ENCODE data around the gene INSC.

Gene INSC

DNA sequence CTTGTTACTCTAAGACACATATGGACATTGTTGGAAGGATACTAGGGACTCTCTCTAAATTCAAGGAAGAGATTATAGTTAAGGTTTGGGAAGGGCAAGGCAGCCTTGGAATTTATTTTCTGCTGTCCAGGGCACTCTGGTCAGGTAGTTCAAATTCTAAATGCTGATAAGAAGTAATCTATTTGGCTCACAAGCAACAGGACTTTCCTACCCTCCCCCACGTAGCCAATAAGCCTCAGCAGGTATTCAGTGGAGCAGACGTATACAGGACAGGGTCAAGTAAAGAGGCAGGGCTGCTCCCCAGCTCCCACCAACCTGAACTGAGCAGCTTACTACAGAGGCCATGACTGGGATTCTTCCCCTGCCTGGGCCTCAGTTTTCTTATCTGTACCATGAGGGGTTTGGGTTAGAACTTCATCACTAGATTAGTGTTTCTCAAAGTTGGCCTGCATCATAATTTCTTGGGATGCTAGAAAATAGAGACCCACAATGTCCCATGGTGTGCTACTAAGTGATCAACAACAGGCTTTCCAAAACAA lies 6.1 kb upstream of the INSC start:
- no peak for DNase-seq (ENCODE audit: low spot score)

DNA sequence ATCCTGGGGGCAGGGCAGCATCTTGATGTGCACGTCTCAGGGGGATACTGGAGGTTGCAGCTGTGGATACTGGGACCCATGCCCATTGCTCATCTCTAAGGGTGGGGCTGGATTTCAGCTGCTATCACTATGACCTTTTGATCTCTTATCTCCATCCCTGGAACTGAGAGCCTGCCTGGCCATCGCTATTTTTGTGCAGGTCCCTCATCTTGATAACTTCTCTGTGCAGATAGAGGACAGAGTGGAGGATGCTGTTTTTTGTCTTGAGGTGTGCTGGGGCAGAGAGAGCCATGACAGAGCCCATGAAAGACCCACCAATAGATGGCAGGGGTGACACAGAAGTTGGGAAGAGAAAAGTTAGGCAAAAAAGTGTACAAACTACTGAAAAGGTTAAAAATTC lies 5.1 kb upstream of the INSC start:
- no peak for DNase-seq (ENCODE audit: low spot score)

DNA sequence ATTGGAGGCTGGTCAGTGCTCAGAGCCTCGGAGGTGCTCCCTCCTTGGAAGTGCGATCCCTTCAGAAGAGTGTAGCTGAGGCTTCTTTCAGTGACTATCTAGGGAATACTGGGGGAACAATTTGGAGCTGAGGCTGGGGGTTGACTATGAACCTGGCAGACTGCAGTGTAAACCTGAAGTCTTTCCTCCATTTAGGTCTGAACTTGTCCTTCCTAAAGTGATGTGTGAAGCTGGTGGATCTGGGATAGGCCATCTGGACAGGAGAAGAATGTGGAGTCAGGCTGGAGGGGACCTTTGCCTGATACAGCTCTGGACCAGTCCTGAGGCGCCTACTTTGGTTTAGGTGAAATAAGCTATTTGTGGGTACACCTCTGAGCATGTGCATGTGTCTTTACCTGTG lies 3.5 kb upstream of the INSC start:
- no peak for DNase-seq (ENCODE audit: low spot score)

GRCh38 chr11:15112131-15112541 lies 2.6 kb upstream of the INSC start:
- DNase-seq (ENCODE audit: low spot score): no peak

- no peak for DNase-seq (ENCODE audit: low spot score)
Observed at GRCh38 chr11:15113381-15113780, 1.3 kb upstream of the INSC start.

- DNase-seq (ENCODE audit: low spot score): no peak
Observed at GRCh38 chr11:15115686-15116085, 963 bp downstream of the INSC start.

- DNase-seq (ENCODE audit: low spot score): no peak
Observed at GRCh38 chr11:15117751-15118150, 3.0 kb downstream of the INSC start.

DNA sequence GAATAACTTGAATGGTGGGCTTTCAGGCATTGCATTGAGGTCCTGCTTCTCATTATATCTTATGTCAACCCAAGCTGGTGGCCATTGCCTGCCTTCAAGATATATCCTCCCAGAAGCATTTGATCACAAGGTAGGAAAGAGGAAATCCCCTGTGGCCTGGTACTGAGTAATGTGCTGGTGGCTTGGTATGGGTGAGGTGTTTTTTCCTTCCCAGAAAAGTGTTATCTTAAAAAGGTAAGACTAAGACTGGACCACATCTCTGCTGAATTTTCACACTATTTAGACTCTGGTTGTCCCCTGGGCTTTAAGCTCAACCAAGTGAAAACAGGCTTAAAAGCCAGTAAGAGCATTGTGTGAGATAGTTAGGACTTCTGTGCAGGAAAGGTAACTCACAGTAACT lies 3.7 kb downstream of the INSC start:
- no peak for DNase-seq (ENCODE audit: low spot score)

- DNase-seq (ENCODE audit: low spot score): no peak
Observed at GRCh38 chr11:15119352-15119751, 4.6 kb downstream of the INSC start.

GRCh38 chr11:15119826-15120225 lies 5.1 kb downstream of the INSC start:
- no peak for DNase-seq (ENCODE audit: low spot score)

DNA sequence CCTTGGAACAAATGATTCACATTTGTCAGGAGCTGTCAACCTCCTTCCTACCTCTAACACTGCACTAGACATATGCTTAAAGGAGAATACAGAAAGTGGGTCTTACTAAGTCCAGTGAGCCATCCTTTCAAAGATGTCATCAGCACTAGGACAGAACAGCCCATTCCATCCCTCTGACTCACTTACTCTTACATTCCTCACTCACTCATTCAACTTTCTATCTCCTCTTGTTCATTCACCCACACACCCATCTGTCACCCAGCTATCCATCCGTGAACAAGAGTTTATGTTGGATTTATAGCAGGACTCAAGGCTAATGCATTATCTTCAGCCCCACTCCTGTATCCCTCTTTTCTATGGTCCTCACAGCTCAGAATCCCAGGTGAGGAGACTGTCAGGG lies 9.1 kb downstream of the INSC start:
- no peak for DNase-seq (ENCODE audit: low spot score)

DNA sequence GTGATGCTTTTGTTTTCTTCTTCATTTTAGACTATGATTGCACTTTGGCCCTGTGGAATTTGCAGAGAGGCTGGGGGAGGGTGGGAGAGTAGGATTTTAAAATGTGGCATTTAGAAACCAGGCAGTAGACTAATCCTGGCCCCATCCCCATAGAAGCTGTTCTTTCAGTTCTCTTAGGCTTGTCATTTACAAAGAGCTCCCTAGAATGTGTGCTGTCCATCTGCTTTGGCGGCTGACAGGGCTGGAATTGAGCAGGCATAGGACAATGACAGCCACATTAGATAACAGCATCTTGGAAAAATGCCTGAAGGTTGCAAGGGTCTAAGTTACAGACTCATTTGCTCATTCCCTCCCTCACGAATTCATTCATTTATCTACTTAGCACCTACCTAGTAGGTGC lies 9.8 kb downstream of the INSC start:
- no peak for DNase-seq (ENCODE audit: low spot score)

GRCh38 chr11:15127341-15127740 lies 12.6 kb downstream of the INSC start:
- no peak for DNase-seq (ENCODE audit: low spot score)

- no peak for DNase-seq (ENCODE audit: low spot score)
Observed at GRCh38 chr11:15128621-15129020, 13.9 kb downstream of the INSC start.

GRCh38 chr11:15136166-15136565 lies 21.4 kb downstream of the INSC start:
- no peak for DNase-seq (ENCODE audit: low spot score)

DNA sequence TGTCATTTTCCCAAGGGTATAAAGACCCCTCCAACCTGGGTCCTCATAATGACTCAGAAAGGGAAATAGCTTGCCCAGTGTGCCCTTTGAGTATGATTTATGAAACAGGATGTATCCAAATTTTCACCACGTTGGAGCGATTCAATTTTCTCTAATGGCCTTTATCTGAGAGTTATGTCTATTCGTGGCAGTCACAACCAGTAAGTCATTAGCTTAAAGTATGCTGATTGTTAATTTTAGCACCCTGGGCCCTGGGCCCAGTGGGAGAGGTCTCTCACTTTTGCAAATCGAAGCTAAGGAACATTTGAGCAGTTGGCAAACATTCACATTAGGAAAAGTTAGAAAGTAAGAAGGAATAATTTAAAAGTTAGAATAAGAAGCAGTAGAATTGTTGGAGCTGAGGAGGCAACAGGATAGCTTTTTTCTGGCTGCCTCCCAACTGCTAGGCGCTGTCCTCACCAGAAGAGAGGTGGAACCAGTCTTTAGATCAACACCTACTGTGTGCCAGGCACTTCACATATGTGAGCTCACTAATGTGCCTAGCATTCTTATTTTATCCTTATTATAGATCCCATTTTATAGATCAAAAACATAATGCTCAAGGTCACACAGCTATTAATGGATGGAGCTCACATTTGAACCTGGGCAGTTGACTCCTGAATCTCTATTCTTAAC lies 24.5 kb downstream of the INSC start:
- no peak for DNase-seq (ENCODE audit: low spot score)

DNA sequence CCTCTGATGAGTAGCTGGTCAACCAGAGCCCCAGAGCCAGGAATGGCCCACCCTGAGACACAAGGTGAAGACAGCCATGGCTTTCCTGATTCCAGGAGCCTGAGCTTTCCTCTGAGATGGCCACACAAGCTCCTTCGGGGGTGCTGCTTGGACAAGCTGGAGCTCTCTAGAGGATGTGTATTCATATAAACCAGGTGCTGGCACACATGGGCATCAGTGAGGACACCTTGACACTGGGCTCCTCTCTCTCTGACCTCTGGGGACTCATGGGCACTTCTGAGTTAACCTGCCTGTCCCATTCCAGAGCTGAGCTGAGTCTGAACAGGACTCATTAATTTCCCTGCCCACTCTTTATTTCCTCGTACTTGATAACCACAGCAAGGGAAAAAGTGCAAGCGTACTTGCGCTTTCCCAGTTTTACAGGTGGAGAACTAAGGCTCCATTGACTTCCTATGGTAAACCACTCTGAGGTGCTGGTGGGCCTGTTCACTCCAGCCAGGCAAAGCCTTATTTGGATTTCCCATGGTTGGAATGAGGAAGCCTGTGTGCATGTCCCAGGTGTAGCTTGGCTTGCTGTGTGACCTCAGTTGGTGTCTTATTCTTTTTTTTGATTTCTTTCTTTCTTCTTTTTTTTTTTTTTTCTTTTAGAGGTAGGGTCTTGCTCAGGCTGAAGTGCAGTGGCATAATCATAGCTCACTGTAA lies 25.4 kb downstream of the INSC start:
- no peak for DNase-seq (ENCODE audit: low spot score)

GRCh38 chr11:15141381-15141780 lies 26.7 kb downstream of the INSC start:
- DNase-seq (ENCODE audit: low spot score): no peak

- no peak for DNase-seq (ENCODE audit: low spot score)
Observed at GRCh38 chr11:15142838-15143237, 28.1 kb downstream of the INSC start.

GRCh38 chr11:15143855-15144254 lies 29.1 kb downstream of the INSC start:
- DNase-seq (ENCODE audit: low spot score): no peak

- DNase-seq (ENCODE audit: low spot score): no peak
Observed at GRCh38 chr11:15144347-15144746, 29.6 kb downstream of the INSC start.

GRCh38 chr11:15145151-15145550 lies 30.4 kb downstream of the INSC start:
- no peak for DNase-seq (ENCODE audit: low spot score)

- DNase-seq (ENCODE audit: low spot score): no peak
Observed at GRCh38 chr11:15145615-15146014, 30.9 kb downstream of the INSC start.
